ENCODE results near the gene GOLGA6L2. TPM values are rescaled to one million over a fixed set of nuclear protein-coding genes. Genes with fewer than 3 reads are reported as not detected.
"Not testable (repeated sequence)": the region's sequence is repeated elsewhere in the genome, so short reads cannot be mapped to it uniquely, and the experiment has no call there.

Gene GOLGA6L2
- total RNA-seq, 1 donor from 2014 or later, result not detected

DNA sequence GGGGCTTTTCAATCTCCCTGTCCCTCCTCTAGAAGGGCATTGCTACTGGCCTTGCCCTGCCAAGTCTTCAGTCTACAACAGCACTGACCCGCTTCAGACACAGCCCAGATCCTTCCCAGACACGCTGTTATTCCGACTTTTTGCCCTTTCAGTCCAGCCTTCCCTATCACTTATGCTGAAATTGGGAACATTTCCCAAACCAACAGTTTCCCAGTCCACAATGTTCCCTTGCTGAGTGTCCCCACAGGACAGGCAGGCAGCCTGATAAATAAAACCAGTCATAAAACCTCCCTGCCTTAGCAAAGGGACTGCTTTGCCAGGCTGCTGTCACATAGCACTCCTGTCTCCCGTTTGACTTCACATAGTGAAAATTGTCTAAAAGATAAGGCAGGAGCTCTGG is 43.5 kb downstream of the GOLGA6L2 start:
- Mint-ChIP-seq H3K36me3 (ENCODE audit: unreplicated experiment) (peaks cover 5% of the 10 kb centered on the region), H3K4me3 (ENCODE audit: unreplicated experiment) (no peak overlapping the region), H3K27me3 (ENCODE audit: unreplicated experiment) (peaks cover 5% of the 10 kb centered on the region), H3K4me1 (ENCODE audit: low read depth, unreplicated experiment) (peaks cover 6% of the 10 kb centered on the region), H3K9me3 (ENCODE audit: unreplicated experiment) (peaks cover 3% of the 10 kb centered on the region), H3K27ac (ENCODE audit: unreplicated experiment) (no peak overlapping the region)
- TF ChIP-seq, protein P1, sequence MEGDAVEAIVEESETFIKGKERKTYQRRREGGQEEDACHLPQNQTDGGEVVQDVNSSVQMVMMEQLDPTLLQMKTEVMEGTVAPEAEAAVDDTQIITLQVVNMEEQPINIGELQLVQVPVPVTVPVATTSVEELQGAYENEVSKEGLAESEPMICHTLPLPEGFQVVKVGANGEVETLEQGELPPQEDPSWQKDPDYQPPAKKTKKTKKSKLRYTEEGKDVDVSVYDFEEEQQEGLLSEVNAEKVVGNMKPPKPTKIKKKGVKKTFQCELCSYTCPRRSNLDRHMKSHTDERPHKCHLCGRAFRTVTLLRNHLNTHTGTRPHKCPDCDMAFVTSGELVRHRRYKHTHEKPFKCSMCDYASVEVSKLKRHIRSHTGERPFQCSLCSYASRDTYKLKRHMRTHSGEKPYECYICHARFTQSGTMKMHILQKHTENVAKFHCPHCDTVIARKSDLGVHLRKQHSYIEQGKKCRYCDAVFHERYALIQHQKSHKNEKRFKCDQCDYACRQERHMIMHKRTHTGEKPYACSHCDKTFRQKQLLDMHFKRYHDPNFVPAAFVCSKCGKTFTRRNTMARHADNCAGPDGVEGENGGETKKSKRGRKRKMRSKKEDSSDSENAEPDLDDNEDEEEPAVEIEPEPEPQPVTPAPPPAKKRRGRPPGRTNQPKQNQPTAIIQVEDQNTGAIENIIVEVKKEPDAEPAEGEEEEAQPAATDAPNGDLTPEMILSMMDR (IDR thresholded peaks at IDR 0.05; ENCODE audit: partially characterized antibody, unreplicated experiment), result no peak
- no peak for DNase-seq

DNA sequence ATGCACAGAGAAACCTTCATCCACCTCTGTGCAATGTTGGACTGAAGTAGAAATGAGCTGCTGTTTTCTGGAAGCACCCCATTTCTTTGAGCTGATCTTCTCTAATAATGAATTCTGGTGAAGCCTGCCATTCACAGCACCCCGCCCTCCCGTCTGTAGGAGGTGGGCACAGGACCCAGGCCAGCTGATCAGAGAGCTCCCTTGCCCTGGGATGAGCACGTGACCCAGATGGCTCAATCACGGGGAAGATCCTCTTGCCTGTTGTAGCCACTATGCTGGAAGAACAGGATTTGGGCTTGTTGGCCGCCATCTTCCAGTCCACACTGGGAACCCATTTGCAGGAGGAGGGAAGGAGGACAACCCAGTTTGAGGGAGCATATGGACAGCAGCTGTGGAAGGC is 44.5 kb downstream of the GOLGA6L2 start:
- Mint-ChIP-seq H3K4me3 (ENCODE audit: unreplicated experiment) (no peak overlapping the region), H3K4me1 (ENCODE audit: low read depth, unreplicated experiment) (peaks cover 6% of the 10 kb centered on the region), H3K27ac (ENCODE audit: unreplicated experiment) (no peak overlapping the region), H3K9me3 (ENCODE audit: unreplicated experiment) (peaks cover 3% of the 10 kb centered on the region), H3K36me3 (ENCODE audit: unreplicated experiment) (peaks cover 5% of the 10 kb centered on the region), H3K27me3 (ENCODE audit: unreplicated experiment) (peaks cover 5% of the 10 kb centered on the region)
- TF ChIP-seq, protein P1 (IDR thresholded peaks at IDR 0.05; ENCODE audit: partially characterized antibody, unreplicated experiment), result no peak
- no peak for DNase-seq

DNA sequence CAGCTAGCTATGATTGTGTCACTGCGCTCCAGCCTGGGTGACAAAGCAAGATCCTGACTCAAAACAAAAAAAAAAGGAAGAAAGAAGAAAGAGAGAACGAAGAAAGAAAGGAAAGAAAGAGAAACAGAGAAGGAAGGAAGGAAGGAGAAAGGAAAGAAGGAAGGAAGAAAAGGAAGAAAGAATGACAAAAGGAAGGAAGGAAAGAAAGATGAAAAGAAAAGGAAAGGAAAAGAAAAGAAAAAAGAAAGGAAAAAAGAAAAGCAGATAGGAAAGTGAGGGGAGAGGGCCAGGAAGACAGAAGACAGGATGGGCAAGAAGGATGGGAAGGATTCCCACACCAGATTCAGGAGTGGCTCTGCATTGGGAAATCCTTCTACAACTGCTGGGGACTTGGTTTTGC is 44.9 kb downstream of the GOLGA6L2 start:
- peaks cover 3% of the 10 kb centered on the region for H3K9me3 Mint-ChIP-seq (ENCODE audit: unreplicated experiment)
- H3K27ac Mint-ChIP-seq (ENCODE audit: unreplicated experiment), result no peak overlapping the region
- TF ChIP-seq, protein P1 (IDR thresholded peaks at IDR 0.05; ENCODE audit: partially characterized antibody, unreplicated experiment), result no peak
- peaks cover 4% of the 10 kb centered on the region for H3K36me3 Mint-ChIP-seq (ENCODE audit: unreplicated experiment)
- peaks cover 5% of the 10 kb centered on the region for H3K27me3 Mint-ChIP-seq (ENCODE audit: unreplicated experiment)
- H3K4me1 Mint-ChIP-seq (ENCODE audit: low read depth, unreplicated experiment), result peaks cover 6% of the 10 kb centered on the region
- H3K4me3 Mint-ChIP-seq (ENCODE audit: unreplicated experiment), result no peak overlapping the region
- DNase-seq, result no peak

DNA sequence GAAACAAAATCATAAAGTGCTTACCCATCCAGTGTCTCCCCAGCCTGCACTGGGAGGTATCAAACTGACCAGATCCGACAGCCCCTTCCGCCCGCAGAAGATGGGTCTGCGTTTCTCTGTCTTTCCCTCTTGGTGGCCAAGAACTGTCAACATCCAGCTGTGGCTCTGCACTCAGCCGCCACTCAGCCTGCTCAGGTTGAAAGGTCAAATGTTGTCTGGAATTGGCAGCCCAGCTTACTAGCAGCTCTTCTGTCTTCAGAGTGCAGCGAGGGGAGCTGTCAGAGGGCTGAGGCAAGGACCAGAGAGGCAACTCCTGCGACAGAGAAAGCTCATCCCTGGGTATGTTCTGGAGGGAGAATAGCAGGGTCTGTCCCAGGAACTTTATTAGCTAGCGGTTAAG is 45.4 kb downstream of the GOLGA6L2 start:
- Mint-ChIP-seq H3K27ac (ENCODE audit: unreplicated experiment) (no peak overlapping the region), H3K4me3 (ENCODE audit: unreplicated experiment) (no peak overlapping the region), H3K9me3 (ENCODE audit: unreplicated experiment) (peaks cover 3% of the 10 kb centered on the region), H3K27me3 (ENCODE audit: unreplicated experiment) (peaks cover 5% of the 10 kb centered on the region), H3K4me1 (ENCODE audit: low read depth, unreplicated experiment) (peaks cover 6% of the 10 kb centered on the region), H3K36me3 (ENCODE audit: unreplicated experiment) (no peaks in the 10 kb centered on the region)
- TF ChIP-seq, protein P1 (IDR thresholded peaks at IDR 0.05; ENCODE audit: partially characterized antibody, unreplicated experiment), result no peak
- no peak for DNase-seq

DNA sequence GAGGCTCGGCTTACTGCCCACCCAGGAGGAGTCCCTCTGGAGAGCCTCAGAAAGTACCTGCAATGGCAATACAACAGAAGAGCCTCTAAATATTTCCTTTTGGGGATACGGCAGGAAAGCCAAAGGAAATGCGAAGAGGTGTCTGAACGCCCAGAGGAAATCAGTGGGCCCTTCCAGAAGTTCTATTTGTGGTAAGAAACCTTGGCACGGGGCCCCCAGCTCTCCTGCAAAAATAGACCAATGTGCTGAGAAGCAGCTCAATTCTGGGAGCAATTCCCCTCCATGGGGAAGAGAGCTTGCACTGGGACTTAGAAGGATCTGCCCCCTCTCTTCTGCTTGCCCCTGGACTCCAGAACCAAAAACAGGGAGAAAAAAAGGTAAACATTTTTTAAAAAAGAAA is 47.8 kb downstream of the GOLGA6L2 start:
- H3K9me3 Mint-ChIP-seq (ENCODE audit: unreplicated experiment); H3K36me3 Mint-ChIP-seq (ENCODE audit: unreplicated experiment); H3K4me3 Mint-ChIP-seq (ENCODE audit: unreplicated experiment); DNase-seq; H3K4me1 Mint-ChIP-seq (ENCODE audit: low read depth, unreplicated experiment); H3K27ac Mint-ChIP-seq (ENCODE audit: unreplicated experiment); H3K27me3 Mint-ChIP-seq (ENCODE audit: unreplicated experiment): not testable (repeated sequence)

DNA sequence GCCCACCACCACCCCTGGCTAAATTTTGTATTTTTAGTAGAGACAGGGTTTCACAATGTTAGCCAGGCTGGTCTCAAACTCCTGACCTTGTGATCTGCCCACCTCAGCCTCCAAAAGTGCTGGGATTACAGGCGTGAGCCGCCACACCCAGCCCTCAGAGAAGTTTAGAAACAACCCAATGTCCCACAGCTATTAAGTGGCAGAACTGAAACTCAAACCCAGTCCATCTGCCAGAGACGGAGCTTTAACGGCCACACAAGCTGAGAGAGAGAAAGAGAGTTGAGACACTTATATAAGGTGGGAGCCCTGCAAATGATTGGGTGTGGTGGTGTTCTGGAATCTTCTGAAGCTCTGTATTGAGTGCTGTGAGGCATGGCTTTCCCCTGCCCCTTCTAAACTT is 48.7 kb downstream of the GOLGA6L2 start:
- not testable (repeated sequence) for H3K27ac Mint-ChIP-seq (ENCODE audit: unreplicated experiment); H3K4me3 Mint-ChIP-seq (ENCODE audit: unreplicated experiment); H3K4me1 Mint-ChIP-seq (ENCODE audit: low read depth, unreplicated experiment); H3K27me3 Mint-ChIP-seq (ENCODE audit: unreplicated experiment); DNase-seq; H3K36me3 Mint-ChIP-seq (ENCODE audit: unreplicated experiment); H3K9me3 Mint-ChIP-seq (ENCODE audit: unreplicated experiment)

Measured in glutamatergic neuron (in vitro differentiated cells).